ENCODE data around the gene DHRS1. TPM values are rescaled to one million over a fixed set of nuclear protein-coding genes. Genes with fewer than 3 reads are reported as not detected.
"Not testable (repeated sequence)": the region's sequence is repeated elsewhere in the genome, so short reads cannot be mapped to it uniquely, and the experiment has no call there.

DHRS1 gene
- total and polyA plus RNA-seq, 8 donors, result 24.9 to 55.5 (median 42.6) TPM

DNA sequence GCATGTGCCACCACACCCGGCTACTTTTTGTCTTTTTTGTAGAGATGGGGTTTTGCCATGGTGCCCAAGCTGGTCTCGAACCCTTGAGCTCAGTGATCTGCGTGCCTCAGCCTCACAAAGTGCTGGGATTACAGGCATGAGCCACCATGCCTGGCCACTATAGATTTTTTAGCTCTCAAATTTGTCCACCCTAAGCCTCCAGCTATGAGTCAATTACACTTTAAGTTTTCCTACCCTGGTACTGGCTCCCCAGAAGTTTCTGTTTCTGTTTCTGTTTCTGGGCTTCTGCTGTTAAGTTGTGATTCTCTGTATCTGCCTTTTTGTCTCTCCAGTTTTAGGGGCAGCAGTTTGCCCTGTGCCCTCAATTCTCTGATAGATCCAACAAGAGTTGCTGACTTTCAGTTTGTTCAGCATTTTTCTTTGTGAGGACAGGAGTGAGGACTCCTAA, 52.8 kb downstream of the DHRS1 start:
- no peak overlapping the region for H3K4me3 ChIP-seq
- peaks cover 7 to 19% of the 10 kb centered on the region in 2 donors for H3K4me1 ChIP-seq
- H3K27ac ChIP-seq, result no peak overlapping the region
- H3K9me3 ChIP-seq, result no peaks in the 10 kb centered on the region
- peaks cover 0 to 8% of the 10 kb centered on the region in 2 donors for H3K36me3 ChIP-seq
- no peak for ATAC-seq
- H3K27me3 ChIP-seq, result no peaks in the 10 kb centered on the region
- TF ChIP-seq, protein P1, sequence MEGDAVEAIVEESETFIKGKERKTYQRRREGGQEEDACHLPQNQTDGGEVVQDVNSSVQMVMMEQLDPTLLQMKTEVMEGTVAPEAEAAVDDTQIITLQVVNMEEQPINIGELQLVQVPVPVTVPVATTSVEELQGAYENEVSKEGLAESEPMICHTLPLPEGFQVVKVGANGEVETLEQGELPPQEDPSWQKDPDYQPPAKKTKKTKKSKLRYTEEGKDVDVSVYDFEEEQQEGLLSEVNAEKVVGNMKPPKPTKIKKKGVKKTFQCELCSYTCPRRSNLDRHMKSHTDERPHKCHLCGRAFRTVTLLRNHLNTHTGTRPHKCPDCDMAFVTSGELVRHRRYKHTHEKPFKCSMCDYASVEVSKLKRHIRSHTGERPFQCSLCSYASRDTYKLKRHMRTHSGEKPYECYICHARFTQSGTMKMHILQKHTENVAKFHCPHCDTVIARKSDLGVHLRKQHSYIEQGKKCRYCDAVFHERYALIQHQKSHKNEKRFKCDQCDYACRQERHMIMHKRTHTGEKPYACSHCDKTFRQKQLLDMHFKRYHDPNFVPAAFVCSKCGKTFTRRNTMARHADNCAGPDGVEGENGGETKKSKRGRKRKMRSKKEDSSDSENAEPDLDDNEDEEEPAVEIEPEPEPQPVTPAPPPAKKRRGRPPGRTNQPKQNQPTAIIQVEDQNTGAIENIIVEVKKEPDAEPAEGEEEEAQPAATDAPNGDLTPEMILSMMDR (IDR thresholded peaks at IDR 0.05), result no peak
- intact Hi-C loops (cut with DNase I), result no loop called here
- no peak for DNase-seq

DNA sequence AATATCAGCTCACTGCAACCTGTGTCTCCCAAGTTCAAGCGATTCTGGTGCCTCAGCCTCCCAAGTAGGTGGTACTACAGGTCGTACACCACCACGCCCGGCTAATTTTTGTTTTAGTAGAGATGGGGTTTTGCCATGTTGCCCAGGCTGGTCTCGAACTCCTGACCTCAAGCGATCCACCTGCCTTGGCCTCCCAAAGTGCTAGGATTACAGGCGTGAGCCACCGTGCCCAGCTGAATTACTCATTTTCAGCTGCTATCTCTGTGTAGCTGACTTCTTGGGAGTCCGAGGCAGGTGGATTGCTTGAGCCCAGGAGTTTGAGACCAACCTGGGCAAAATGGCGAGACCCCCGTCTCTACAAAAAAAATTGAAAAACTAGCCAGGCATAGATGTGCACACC, 54.2 kb downstream of the DHRS1 start:
- H3K27me3 ChIP-seq; DNase-seq; H3K27ac ChIP-seq; ATAC-seq; H3K9me3 ChIP-seq; intact Hi-C loops (cut with DNase I); H3K4me3 ChIP-seq: not testable (repeated sequence)
- H3K36me3 ChIP-seq, result peaks cover 0 to 18% of the 10 kb centered on the region in 2 donors
- peaks cover 20 to 24% of the 10 kb centered on the region in 2 donors for H3K4me1 ChIP-seq

DNA sequence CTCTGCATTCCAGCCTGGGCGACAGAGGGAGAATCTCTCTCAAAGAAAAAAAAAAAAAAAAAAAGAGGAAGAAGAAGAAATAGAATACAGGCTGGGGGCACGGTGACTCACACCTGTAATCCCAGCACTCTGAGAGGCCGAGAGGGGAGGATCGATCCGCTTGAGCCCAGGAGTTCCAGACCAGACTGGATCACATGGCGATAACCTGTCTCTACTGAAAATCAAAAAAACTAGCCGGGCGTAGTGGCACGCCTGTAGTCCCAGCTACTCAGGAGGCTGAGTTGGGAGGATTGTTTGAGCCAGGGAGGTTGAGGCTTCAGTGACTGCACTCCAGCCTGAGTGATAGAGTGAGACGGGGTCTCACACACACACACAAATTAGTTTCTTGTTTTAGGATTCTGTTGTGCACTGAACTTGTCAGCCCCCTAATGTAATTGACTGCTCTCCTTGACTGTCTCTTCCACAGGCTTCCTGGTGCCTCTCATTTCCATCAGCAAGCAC, 56.2 kb downstream of the DHRS1 start:
- Histone ChIP-seq H3K9me3 (no peaks in the 10 kb centered on the region), H3K4me3 (peak overlapping the region; percentile 80 to 85), H3K27ac (peak overlapping the region; percentile 99 to 100), H3K4me1 (peaks cover 30 to 44% of the 10 kb centered on the region in 2 donors), H3K27me3 (no peaks in the 10 kb centered on the region), H3K36me3 (peaks cover 0 to 30% of the 10 kb centered on the region in 2 donors)
- intact Hi-C loops (cut with DNase I), result loop anchor here in 1 of 2 donors (5.0 kb wide), 1 partner anchor 54 kb away; the partner anchor contains the start of genes DHRS1 and NOP9
- peak in 1 of 4 donors; percentile 21 for DNase-seq
- TF ChIP-seq, protein P1 (IDR thresholded peaks at IDR 0.05), result no peak
- no peak for ATAC-seq

DNA sequence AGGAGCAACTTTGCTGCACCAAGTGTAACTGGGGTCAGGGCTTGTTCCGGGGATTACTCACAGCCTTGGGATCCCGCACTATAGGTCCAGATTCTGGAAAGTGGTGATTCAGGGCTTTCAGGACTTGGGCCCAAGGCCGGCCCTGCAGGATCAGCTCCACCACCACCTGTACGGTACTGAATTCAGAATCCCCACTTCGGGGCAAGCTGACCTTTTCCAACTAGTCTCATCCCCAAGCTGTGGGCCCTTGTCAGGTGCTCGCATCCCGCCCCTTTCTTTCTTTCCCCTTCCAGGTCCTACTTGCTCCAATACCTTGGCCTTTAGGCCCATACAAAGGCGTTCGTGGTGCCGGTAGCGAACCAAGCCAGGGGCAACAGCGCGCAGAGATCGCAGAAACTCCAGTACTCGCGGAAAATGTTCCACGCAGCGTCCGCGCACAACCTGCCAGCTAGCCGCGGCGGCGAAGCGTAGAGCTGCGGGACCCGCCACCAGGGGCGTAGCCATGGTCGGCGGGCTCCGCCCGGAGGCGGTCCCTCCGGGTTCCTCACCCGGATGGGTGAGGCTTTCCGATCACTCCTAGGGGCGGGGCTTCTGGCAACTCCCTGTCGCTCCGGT, 57.6 kb downstream of the DHRS1 start:
- H3K4me1 ChIP-seq, result peaks cover 30 to 55% of the 10 kb centered on the region in 2 donors
- no peaks in the 10 kb centered on the region for H3K9me3 ChIP-seq
- TF ChIP-seq, protein P1 (IDR thresholded peaks at IDR 0.05), result peak; percentile 62 to 78
- intact Hi-C loops (cut with DNase I), result loop anchor here in 1 of 2 donors (5.0 kb wide), 1 partner anchor 55 kb away; the partner anchor contains the start of genes DHRS1 and NOP9
- H3K27ac ChIP-seq, result peak overlapping the region; percentile 99 to 100
- peaks cover 0 to 44% of the 10 kb centered on the region in 2 donors for H3K36me3 ChIP-seq
- H3K27me3 ChIP-seq, result no peaks in the 10 kb centered on the region
- peak overlapping the region; percentile 80 to 85 for H3K4me3 ChIP-seq
- DNase-seq (peak in 3 of 4 donors; percentile 95 to 98 (median 95)), ATAC-seq (peak; percentile 95)

Other genes with a start within 250 kb of the DHRS1 start
Only the 30 nearest of the 34 such genes appear.
- gene DCAF11, start 185.0 kb downstream of the DHRS1 start, total RNA-seq, result 10 to 100 TPM; 56.4 to 65.1 TPM
- gene DCAF11, start 185.0 kb downstream of the DHRS1 start, polyA plus RNA-seq (ENCODE audit: insufficient read length in 6 of 6), result 10 to 100 TPM; 60.6 to 76.3 (median 67.6) TPM
- 1 to 10 TPM; 1.6 to 2.7 TPM for gene NRL, start 184.8 kb downstream of the DHRS1 start, total RNA-seq
- 1 to 10 TPM in 5 of 6 donors, under 1 TPM in 1; 0.97 to 1.8 (median 1.4) TPM for gene NRL, start 184.8 kb downstream of the DHRS1 start, polyA plus RNA-seq (ENCODE audit: insufficient read length in 6 of 6)
- under 1 TPM; 0.68 to 0.76 TPM for gene FITM1, start 169.1 kb downstream of the DHRS1 start, total RNA-seq
- gene FITM1, start 169.1 kb downstream of the DHRS1 start, polyA plus RNA-seq (ENCODE audit: insufficient read length in 6 of 6), result 1 to 10 TPM in 4 of 6 donors, under 1 TPM in 2; 0.77 to 1.5 (median 1.0) TPM
- gene PSME1, start 163.6 kb downstream of the DHRS1 start, total RNA-seq, result 100 to 1,000 TPM; 190 to 203 TPM
- gene PSME1, start 163.6 kb downstream of the DHRS1 start, polyA plus RNA-seq (ENCODE audit: insufficient read length in 6 of 6), result 100 to 1,000 TPM; 189 to 236 (median 221) TPM
- 10 to 100 TPM; 16.2 to 18.1 TPM for gene EMC9, start 158.2 kb downstream of the DHRS1 start, total RNA-seq
- gene EMC9, start 158.2 kb downstream of the DHRS1 start, polyA plus RNA-seq (ENCODE audit: insufficient read length in 6 of 6), result 10 to 100 TPM; 13.5 to 24.3 (median 23.0) TPM
- gene PSME2, start 153.2 kb downstream of the DHRS1 start, total RNA-seq, result 100 to 1,000 TPM; 134 to 224 TPM
- 100 to 1,000 TPM; 126 to 164 (median 159) TPM for gene PSME2, start 153.2 kb downstream of the DHRS1 start, polyA plus RNA-seq (ENCODE audit: insufficient read length in 6 of 6)
- 10 to 100 TPM; 49.3 to 61.5 TPM for gene RNF31, start 152.3 kb downstream of the DHRS1 start, total RNA-seq
- gene RNF31, start 152.3 kb downstream of the DHRS1 start, polyA plus RNA-seq (ENCODE audit: insufficient read length in 6 of 6), result 10 to 100 TPM; 42.4 to 69.9 (median 54.6) TPM
- 100 to 1,000 TPM in 1 of 2 donors, 10 to 100 TPM in 1; 95.6 to 131 TPM for gene IRF9, start 138.5 kb downstream of the DHRS1 start, total RNA-seq
- 10 to 100 TPM; 53.4 to 69.9 (median 61.2) TPM for gene IRF9, start 138.5 kb downstream of the DHRS1 start, polyA plus RNA-seq (ENCODE audit: insufficient read length in 6 of 6)
- gene REC8, start 127.7 kb downstream of the DHRS1 start, total RNA-seq, result 10 to 100 TPM; 27.0 to 31.6 TPM
- 10 to 100 TPM; 38.5 to 66.0 (median 44.3) TPM for gene REC8, start 127.7 kb downstream of the DHRS1 start, polyA plus RNA-seq (ENCODE audit: insufficient read length in 6 of 6)
- gene IPO4, start 111.0 kb downstream of the DHRS1 start, total RNA-seq, result 10 to 100 TPM; 25.0 to 62.4 TPM
- 10 to 100 TPM; 22.6 to 39.5 (median 29.0) TPM for gene IPO4, start 111.0 kb downstream of the DHRS1 start, polyA plus RNA-seq (ENCODE audit: insufficient read length in 6 of 6)
- 10 to 100 TPM; 64.9 to 72.5 TPM for gene TM9SF1, start 104.3 kb downstream of the DHRS1 start, total RNA-seq
- gene TM9SF1, start 104.3 kb downstream of the DHRS1 start, polyA plus RNA-seq (ENCODE audit: insufficient read length in 6 of 6), result 10 to 100 TPM; 28.1 to 37.6 (median 32.4) TPM
- under 1 TPM; 0.37 to 0.55 TPM for gene TSSK4, start 94.1 kb downstream of the DHRS1 start, total RNA-seq
- 10 to 100 TPM in 5 of 6 donors, 1 to 10 TPM in 1; 9.6 to 16.1 (median 13.7) TPM for gene TSSK4, start 94.1 kb downstream of the DHRS1 start, polyA plus RNA-seq (ENCODE audit: insufficient read length in 6 of 6)
- 10 to 100 TPM; 35.0 to 46.7 TPM for gene CHMP4A, start 86.3 kb downstream of the DHRS1 start, total RNA-seq
- gene CHMP4A, start 86.3 kb downstream of the DHRS1 start, polyA plus RNA-seq (ENCODE audit: insufficient read length in 6 of 6), result 10 to 100 TPM; 52.8 to 64.6 (median 58.8) TPM
- gene MDP1, start 83.7 kb downstream of the DHRS1 start, total RNA-seq, result 10 to 100 TPM; 12.4 to 13.8 TPM
- 10 to 100 TPM in 5 of 6 donors, 1 to 10 TPM in 1; 9.8 to 19.4 (median 11.7) TPM for gene MDP1, start 83.7 kb downstream of the DHRS1 start, polyA plus RNA-seq (ENCODE audit: insufficient read length in 6 of 6)
- 100 to 1,000 TPM; 162 to 163 TPM for gene NEDD8, start 67.4 kb downstream of the DHRS1 start, total RNA-seq
- gene NEDD8, start 67.4 kb downstream of the DHRS1 start, polyA plus RNA-seq (ENCODE audit: insufficient read length in 6 of 6), result 100 to 1,000 TPM; 185 to 219 (median 203) TPM
- gene GMPR2, start 66.9 kb downstream of the DHRS1 start, total RNA-seq, result 10 to 100 TPM; 63.6 to 69.6 TPM
- 100 to 1,000 TPM in 4 of 6 donors, 10 to 100 TPM in 2; 96.6 to 117 (median 114) TPM for gene GMPR2, start 66.9 kb downstream of the DHRS1 start, polyA plus RNA-seq (ENCODE audit: insufficient read length in 6 of 6)
- 100 to 1,000 TPM; 105 to 110 TPM for gene TINF2, start 57.2 kb downstream of the DHRS1 start, total RNA-seq
- 10 to 100 TPM; 52.2 to 67.0 (median 58.3) TPM for gene TINF2, start 57.2 kb downstream of the DHRS1 start, polyA plus RNA-seq (ENCODE audit: insufficient read length in 6 of 6)
- 1 to 10 TPM; 7.6 to 9.6 TPM for gene TGM1, start 36.6 kb downstream of the DHRS1 start, total RNA-seq
- gene TGM1, start 36.6 kb downstream of the DHRS1 start, polyA plus RNA-seq (ENCODE audit: insufficient read length in 6 of 6), result 1 to 10 TPM; 2.6 to 4.3 (median 3.2) TPM
- gene RABGGTA, start 28.2 kb downstream of the DHRS1 start, total RNA-seq, result 10 to 100 TPM; 49.3 to 53.3 TPM
- 10 to 100 TPM; 20.2 to 28.7 (median 25.6) TPM for gene RABGGTA, start 28.2 kb downstream of the DHRS1 start, polyA plus RNA-seq (ENCODE audit: insufficient read length in 6 of 6)
- gene NOP9, start 70 bp upstream of the DHRS1 start, total RNA-seq, result 10 to 100 TPM; 22.4 to 24.8 TPM
- 10 to 100 TPM; 22.4 to 28.4 (median 26.0) TPM for gene NOP9, start 70 bp upstream of the DHRS1 start, polyA plus RNA-seq (ENCODE audit: insufficient read length in 6 of 6)
- 10 to 100 TPM in 1 of 2 donors, 1 to 10 TPM in 1; 9.2 to 22.7 TPM for gene CIDEB, start 8.2 kb upstream of the DHRS1 start, total RNA-seq
- 10 to 100 TPM in 5 of 6 donors, 1 to 10 TPM in 1; 9.5 to 14.8 (median 13.9) TPM for gene CIDEB, start 8.2 kb upstream of the DHRS1 start, polyA plus RNA-seq (ENCODE audit: insufficient read length in 6 of 6)
- 1 to 10 TPM; 4.5 to 6.3 TPM for gene LTB4R2, start 10.4 kb upstream of the DHRS1 start, total RNA-seq
- gene LTB4R2, start 10.4 kb upstream of the DHRS1 start, polyA plus RNA-seq (ENCODE audit: insufficient read length in 6 of 6), result 1 to 10 TPM; 4.0 to 5.9 (median 5.6) TPM
- gene LTB4R, start 11.7 kb upstream of the DHRS1 start, total RNA-seq, result 10 to 100 TPM in 1 of 2 donors, 1 to 10 TPM in 1; 5.9 to 26.1 TPM
- gene LTB4R, start 11.7 kb upstream of the DHRS1 start, polyA plus RNA-seq (ENCODE audit: insufficient read length in 6 of 6), result 1 to 10 TPM; 5.3 to 7.7 (median 6.5) TPM
- gene ADCY4, start 35.3 kb upstream of the DHRS1 start, total RNA-seq, result 10 to 100 TPM; 38.2 to 45.2 TPM
- 10 to 100 TPM; 25.7 to 48.5 (median 32.2) TPM for gene ADCY4, start 35.3 kb upstream of the DHRS1 start, polyA plus RNA-seq (ENCODE audit: insufficient read length in 6 of 6)
- gene RIPK3, start 40.2 kb upstream of the DHRS1 start, total RNA-seq, result 10 to 100 TPM; 16.1 to 26.3 TPM
- 1 to 10 TPM; 2.4 to 3.8 (median 3.0) TPM for gene RIPK3, start 40.2 kb upstream of the DHRS1 start, polyA plus RNA-seq (ENCODE audit: insufficient read length in 6 of 6)
- gene NFATC4, start 68.4 kb upstream of the DHRS1 start, total RNA-seq, result 10 to 100 TPM; 39.4 to 64.2 TPM
- 100 to 1,000 TPM in 1 of 6 donors, 10 to 100 TPM in 5; 72.2 to 102 (median 89.4) TPM for gene NFATC4, start 68.4 kb upstream of the DHRS1 start, polyA plus RNA-seq (ENCODE audit: insufficient read length in 6 of 6)
- gene NYNRIN, start 99.2 kb upstream of the DHRS1 start, total RNA-seq, result 10 to 100 TPM; 16.2 to 23.4 TPM
- gene NYNRIN, start 99.2 kb upstream of the DHRS1 start, polyA plus RNA-seq (ENCODE audit: insufficient read length in 6 of 6), result 100 to 1,000 TPM in 3 of 6 donors, 10 to 100 TPM in 3; 86.3 to 120 (median 98.9) TPM
- gene CBLN3, start 129.9 kb upstream of the DHRS1 start, total RNA-seq, result 1 to 10 TPM; 5.9 to 6.4 TPM
- gene CBLN3, start 129.9 kb upstream of the DHRS1 start, polyA plus RNA-seq (ENCODE audit: insufficient read length in 6 of 6), result 1 to 10 TPM; 2.2 to 4.1 (median 3.5) TPM
- gene KHNYN, start 130.2 kb upstream of the DHRS1 start, total RNA-seq, result 10 to 100 TPM; 48.0 to 49.3 TPM
- 10 to 100 TPM; 46.8 to 56.6 (median 51.3) TPM for gene KHNYN, start 130.2 kb upstream of the DHRS1 start, polyA plus RNA-seq (ENCODE audit: insufficient read length in 6 of 6)
- gene SDR39U1, start 143.0 kb upstream of the DHRS1 start, total RNA-seq, result 10 to 100 TPM; 32.7 to 40.7 TPM
- 10 to 100 TPM; 39.9 to 51.9 (median 47.7) TPM for gene SDR39U1, start 143.0 kb upstream of the DHRS1 start, polyA plus RNA-seq (ENCODE audit: insufficient read length in 6 of 6)

Measured in left lung (tissue), 10 donors.